ENCODE data around the gene LILRA6. TPM values are rescaled to one million over a fixed set of nuclear protein-coding genes. Genes with fewer than 3 reads are reported as not detected.
A peak's percentile ranks its signal among the peaks of the same experiment; 100 is the strongest.

The LILRA6 gene
- polyA plus RNA-seq, 3 donors, result 65.7 to 150 (median 143) TPM

DNA sequence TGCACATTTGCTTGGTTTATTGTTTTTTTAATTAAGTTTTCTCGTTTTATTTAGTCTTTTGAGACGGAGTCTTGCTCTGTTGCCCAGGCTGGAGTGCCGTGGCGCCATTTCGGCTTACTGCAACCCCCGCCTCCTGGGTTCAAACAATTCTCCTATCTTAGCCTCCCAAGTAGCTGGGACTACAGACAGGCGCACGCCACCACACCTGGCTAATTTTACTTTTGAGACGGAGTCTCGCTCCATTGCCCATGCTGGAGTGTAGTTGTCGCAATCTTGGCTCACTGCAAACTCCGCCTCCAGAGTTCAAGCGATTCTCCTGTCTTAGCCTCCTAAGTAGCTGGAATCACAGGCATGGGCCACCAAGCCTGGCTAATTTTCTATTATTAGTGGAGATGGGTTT lies 40.6 kb downstream of the LILRA6 start:
- H3K4me3 ChIP-seq (replicated peaks in 1 of 3; ENCODE audit: low read depth in 2 of 3, low read length in 3 of 3), result peak overlapping the region; percentile 83 to 99 (median 91)
- H3K4me2 ChIP-seq (replicated peaks; ENCODE audit: extremely low read depth, low read length, poor library complexity, severe bottlenecking), result peak overlapping the region; percentile 99
- Mint-ChIP-seq H3K4me3 (peak overlapping the region; percentile 100), H3K4me1 (peaks cover 58% of the 10 kb centered on the region), H3K27me3 (ENCODE audit: low read depth in 3 of 3) (no peaks in the 10 kb centered on the region), H3K36me3 (peaks cover 71 to 76% of the 10 kb centered on the region in 2 donors), H3K27ac (peak overlapping the region; percentile 99 to 100 (median 100)), H3K9me3 (peaks cover 0 to 4% (median 0%) of the 10 kb centered on the region in 7 donors)
- TF ChIP-seq CTCF (IDR thresholded peaks at IDR 0.05), result no peak
- 76% methylated on average over 6 of the region's 13 CpGs for WGBS (ENCODE audit: insufficient coverage)
- H3K36me3 ChIP-seq (replicated peaks in 1 of 2; ENCODE audit: control insufficient read depth in 1 of 2, insufficient read depth in 2 of 2, low read length in 2 of 2), result peaks cover 58 to 62% of the 10 kb centered on the region in 2 donors
- no peaks in the 10 kb centered on the region for H3K27me3 ChIP-seq (ENCODE audit: control insufficient read depth in 2 of 2, insufficient read depth in 2 of 2, low read length in 2 of 2)
- peaks cover 58% of the 10 kb centered on the region for H4K20me1 ChIP-seq (ENCODE audit: insufficient read depth, low read length)
- H2AFZ ChIP-seq (ENCODE audit: insufficient read depth, low read depth, low read length, poor library complexity, severe bottlenecking), result no peak overlapping the region
- peak overlapping the region; percentile 85 for H3K9ac ChIP-seq (ENCODE audit: insufficient read depth, low read length, poor library complexity, severe bottlenecking)
- H3K4me1 ChIP-seq (ENCODE audit: control insufficient read depth in 1 of 2, insufficient read depth in 2 of 2, low read length in 2 of 2), result peaks cover 65 to 66% of the 10 kb centered on the region in 2 donors
- no peak for DNase-seq
- H3K79me2 ChIP-seq (ENCODE audit: insufficient read depth, low read length), result peaks cover 69% of the 10 kb centered on the region
- H3K27ac ChIP-seq (ENCODE audit: low read depth in 1 of 2, low read length in 2 of 2), result peak overlapping the region; percentile 93 to 97
- H3K9me3 ChIP-seq (replicated peaks in 1 of 2; ENCODE audit: control insufficient read depth in 1 of 2, insufficient read depth in 1 of 2, low read length in 2 of 2), result no peaks in the 10 kb centered on the region
- intact Hi-C loops (cut with micrococcal nuclease), result loop anchor here in 1 of 2 donors (5.0 kb wide), 1 partner anchor 35 kb away; no protein-coding TSS in a partner anchor

DNA sequence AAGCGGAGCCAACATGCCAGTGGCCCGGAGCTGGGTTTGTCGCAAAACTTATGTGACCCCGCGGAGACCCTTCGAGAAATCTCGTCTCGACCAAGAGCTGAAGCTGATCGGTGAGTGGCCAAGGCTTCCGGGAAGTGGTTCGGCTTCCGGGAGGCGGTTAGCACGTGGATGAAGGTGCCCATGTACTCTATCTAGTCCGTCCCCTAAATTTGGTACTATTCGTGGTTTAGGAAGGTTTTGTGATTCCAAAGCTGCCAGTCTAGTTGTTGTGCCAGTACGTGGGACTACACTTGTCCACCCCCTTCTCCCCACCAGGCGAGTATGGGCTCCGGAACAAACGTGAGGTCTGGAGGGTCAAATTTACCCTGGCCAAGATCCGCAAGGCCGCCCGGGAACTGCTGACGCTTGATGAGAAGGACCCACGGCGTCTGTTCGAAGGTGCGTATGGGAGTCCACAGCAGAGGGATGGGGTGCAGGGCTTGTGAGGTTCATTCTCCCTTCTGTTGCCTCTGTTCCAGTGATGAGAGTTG lies 41.4 kb downstream of the LILRA6 start:
- TF ChIP-seq CTCF (IDR thresholded peaks at IDR 0.05), result no peak
- WGBS (ENCODE audit: insufficient coverage), result 5% methylated on average over 22 of the region's 28 CpGs
- Mint-ChIP-seq H3K27ac (peak overlapping the region; percentile 99 to 100 (median 100)), H3K9me3 (peaks cover 0 to 4% (median 0%) of the 10 kb centered on the region in 7 donors), H3K27me3 (ENCODE audit: low read depth in 3 of 3) (no peaks in the 10 kb centered on the region), H3K4me3 (peak overlapping the region; percentile 100), H3K36me3 (peaks cover 64 to 68% of the 10 kb centered on the region in 2 donors), H3K4me1 (peaks cover 51% of the 10 kb centered on the region)
- DNase-seq, result no peak
- H3K9me3 ChIP-seq (replicated peaks in 1 of 2; ENCODE audit: control insufficient read depth in 1 of 2, insufficient read depth in 1 of 2, low read length in 2 of 2), result no peaks in the 10 kb centered on the region
- no peaks in the 10 kb centered on the region for H3K27me3 ChIP-seq (ENCODE audit: control insufficient read depth in 2 of 2, insufficient read depth in 2 of 2, low read length in 2 of 2)
- H3K36me3 ChIP-seq (replicated peaks in 1 of 2; ENCODE audit: control insufficient read depth in 1 of 2, insufficient read depth in 2 of 2, low read length in 2 of 2), result peaks cover 50 to 60% of the 10 kb centered on the region in 2 donors
- peak overlapping the region; percentile 99 for H3K4me2 ChIP-seq (replicated peaks; ENCODE audit: extremely low read depth, low read length, poor library complexity, severe bottlenecking)
- intact Hi-C loops (cut with micrococcal nuclease), result loop anchor here in 1 of 2 donors (5.0 kb wide), 1 partner anchor 34 kb away; no protein-coding TSS in a partner anchor
- peak overlapping the region; percentile 93 to 97 for H3K27ac ChIP-seq (ENCODE audit: low read depth in 1 of 2, low read length in 2 of 2)
- peaks cover 62% of the 10 kb centered on the region for H3K79me2 ChIP-seq (ENCODE audit: insufficient read depth, low read length)
- H3K9ac ChIP-seq (ENCODE audit: insufficient read depth, low read length, poor library complexity, severe bottlenecking), result peak overlapping the region; percentile 85
- H4K20me1 ChIP-seq (ENCODE audit: insufficient read depth, low read length), result peaks cover 54% of the 10 kb centered on the region
- no peak overlapping the region for H2AFZ ChIP-seq (ENCODE audit: insufficient read depth, low read depth, low read length, poor library complexity, severe bottlenecking)
- peaks cover 57 to 62% of the 10 kb centered on the region in 2 donors for H3K4me1 ChIP-seq (ENCODE audit: control insufficient read depth in 1 of 2, insufficient read depth in 2 of 2, low read length in 2 of 2)
- peak overlapping the region; percentile 83 to 99 (median 91) for H3K4me3 ChIP-seq (replicated peaks in 1 of 3; ENCODE audit: low read depth in 2 of 3, low read length in 3 of 3)
